ENCODE measurements around the gene SAMD10.

SAMD10 gene

GRCh38 chr20:64025101-64025825 lies 45.8 kb upstream of the SAMD10 start:
- no peaks in the 10 kb centered on the region for H4K20me1 ChIP-seq (ENCODE audit: insufficient read depth, low read length, poor library complexity, severe bottlenecking)

GRCh38 chr20:64024141-64024990 lies 44.9 kb upstream of the SAMD10 start:
- no peaks in the 10 kb centered on the region for H3K9me3 ChIP-seq (ENCODE audit: insufficient read depth, low read depth, low read length)
- H3F3A ChIP-seq (ENCODE audit: low read depth) = no peaks in the 10 kb centered on the region
- H3K79me2 ChIP-seq (ENCODE audit: insufficient read depth, low read length) = no peaks in the 10 kb centered on the region
- H3K4me1 ChIP-seq (ENCODE audit: insufficient read depth, low read length, poor library complexity, severe bottlenecking) = no peaks in the 10 kb centered on the region
- H3K4me2 ChIP-seq (ENCODE audit: low read depth, low read length, poor library complexity, severe bottlenecking) = no peak overlapping the region
- H2AFZ ChIP-seq (ENCODE audit: low read length) = no peak overlapping the region
- no peaks in the 10 kb centered on the region for H4K20me1 ChIP-seq (ENCODE audit: insufficient read depth, low read length, poor library complexity, severe bottlenecking)
- H3K36me3 ChIP-seq (ENCODE audit: insufficient read depth, low read length) = peaks cover 84% of the 10 kb centered on the region; the same call in 1 of the 2 replicates
- H3K4me3 ChIP-seq (ENCODE audit: low read length, poor library complexity, severe bottlenecking) = no peak overlapping the region
- H3K9me2 ChIP-seq (replicated peaks; ENCODE audit: low read depth, low read length) = no peaks in the 10 kb centered on the region
- no peaks in the 10 kb centered on the region for H3K27me3 ChIP-seq (ENCODE audit: insufficient read depth, low read length, poor library complexity, severe bottlenecking)
- no peak for TF ChIP-seq EZH2phosphoT487 (IDR thresholded peaks at IDR 0.05; ENCODE audit: borderline replicate concordance)
- no peak overlapping the region for H3K9ac ChIP-seq (ENCODE audit: low read depth, low read length, poor library complexity, severe bottlenecking)

More at GRCh38 chr20:64025101-64025825, 45.8 kb upstream of the SAMD10 start:
- H2AFZ ChIP-seq (ENCODE audit: low read length) = no peak overlapping the region
- H3K79me2 ChIP-seq (ENCODE audit: insufficient read depth, low read length) = no peaks in the 10 kb centered on the region
- H3K9ac ChIP-seq (ENCODE audit: low read depth, low read length, poor library complexity, severe bottlenecking) = no peak overlapping the region
- H3K4me3 ChIP-seq (ENCODE audit: low read length, poor library complexity, severe bottlenecking) = no peak overlapping the region
- no peak overlapping the region for H3K4me2 ChIP-seq (ENCODE audit: low read depth, low read length, poor library complexity, severe bottlenecking)
- no peaks in the 10 kb centered on the region for H3F3A ChIP-seq (ENCODE audit: low read depth)
- H3K36me3 ChIP-seq (ENCODE audit: insufficient read depth, low read length) = peaks cover 87% of the 10 kb centered on the region; the same call in 1 of the 2 replicates
- H3K9me2 ChIP-seq (replicated peaks; ENCODE audit: low read depth, low read length) = no peaks in the 10 kb centered on the region
- H3K27me3 ChIP-seq (ENCODE audit: insufficient read depth, low read length, poor library complexity, severe bottlenecking) = no peaks in the 10 kb centered on the region
- no peaks in the 10 kb centered on the region for H3K4me1 ChIP-seq (ENCODE audit: insufficient read depth, low read length, poor library complexity, severe bottlenecking)
- TF ChIP-seq EZH2phosphoT487 (IDR thresholded peaks at IDR 0.05; ENCODE audit: borderline replicate concordance) (no peak), CTCF (conservative IDR thresholded peaks at IDR 0.05; ENCODE audit: low read length) (no peak)
- H3K9me3 ChIP-seq (ENCODE audit: insufficient read depth, low read depth, low read length) = no peaks in the 10 kb centered on the region

GRCh38 chr20:64023361-64024140 lies 44.1 kb upstream of the SAMD10 start:
- Histone ChIP-seq H4K20me1 (ENCODE audit: insufficient read depth, low read length, poor library complexity, severe bottlenecking) (no peaks in the 10 kb centered on the region), H3K36me3 (ENCODE audit: insufficient read depth, low read length) (peaks cover 86% of the 10 kb centered on the region; the same call in 1 of the 2 replicates)

More at GRCh38 chr20:64023361-64024140, 44.1 kb upstream of the SAMD10 start:
- H3K9ac ChIP-seq (ENCODE audit: low read depth, low read length, poor library complexity, severe bottlenecking) = no peak overlapping the region
- TF ChIP-seq EZH2phosphoT487 (IDR thresholded peaks at IDR 0.05; ENCODE audit: borderline replicate concordance) (no peak), CTCF (conservative IDR thresholded peaks at IDR 0.05; ENCODE audit: low read length) (no peak)
- H3K9me3 ChIP-seq (ENCODE audit: insufficient read depth, low read depth, low read length) = no peaks in the 10 kb centered on the region
- no peaks in the 10 kb centered on the region for H3K79me2 ChIP-seq (ENCODE audit: insufficient read depth, low read length)
- no peaks in the 10 kb centered on the region for H3K4me1 ChIP-seq (ENCODE audit: insufficient read depth, low read length, poor library complexity, severe bottlenecking)
- H3K4me2 ChIP-seq (ENCODE audit: low read depth, low read length, poor library complexity, severe bottlenecking) = no peak overlapping the region
- H2AFZ ChIP-seq (ENCODE audit: low read length) = no peak overlapping the region
- H3K4me3 ChIP-seq (ENCODE audit: low read length, poor library complexity, severe bottlenecking) = no peak overlapping the region
- H3K9me2 ChIP-seq (replicated peaks; ENCODE audit: low read depth, low read length) = no peaks in the 10 kb centered on the region
- H3K27me3 ChIP-seq (ENCODE audit: insufficient read depth, low read length, poor library complexity, severe bottlenecking) = no peaks in the 10 kb centered on the region
- H3F3A ChIP-seq (ENCODE audit: low read depth) = no peaks in the 10 kb centered on the region

Measured in Loucy (cell line).